Uterus (tissue), 2 donors: ENCODE measurements around the gene POLA2.

Source experiments
- POLR2A ChIP-seq, 2 donors: fragments of 450-650 bp; IDR thresholded peaks; one replicate each; pipeline ENCODE4 v1.6.1; 2016; ENCODE audit warnings: antibody characterized with exemption in 2 of 2, mild to moderate bottlenecking in 1 of 2, moderate library complexity in 1 of 2
- TF ChIP-seq, protein P1 (sequence below), 4 experiments: fragments of 200-600 bp in 2 of 4; fragments of 450-650 bp in 2 of 4; sonication (generic) in 2 of 4; IDR thresholded peaks; one replicate each; pipeline ENCODE4 v1.5.1; 2016 to 2019; ENCODE audit warnings: antibody characterized with exemption in 4 of 4, mild to moderate bottlenecking in 2 of 4, moderate library complexity in 1 of 4

- no peak for TF ChIP-seq POLR2A (IDR thresholded peaks at IDR 0.05)
- TF ChIP-seq, protein P1, sequence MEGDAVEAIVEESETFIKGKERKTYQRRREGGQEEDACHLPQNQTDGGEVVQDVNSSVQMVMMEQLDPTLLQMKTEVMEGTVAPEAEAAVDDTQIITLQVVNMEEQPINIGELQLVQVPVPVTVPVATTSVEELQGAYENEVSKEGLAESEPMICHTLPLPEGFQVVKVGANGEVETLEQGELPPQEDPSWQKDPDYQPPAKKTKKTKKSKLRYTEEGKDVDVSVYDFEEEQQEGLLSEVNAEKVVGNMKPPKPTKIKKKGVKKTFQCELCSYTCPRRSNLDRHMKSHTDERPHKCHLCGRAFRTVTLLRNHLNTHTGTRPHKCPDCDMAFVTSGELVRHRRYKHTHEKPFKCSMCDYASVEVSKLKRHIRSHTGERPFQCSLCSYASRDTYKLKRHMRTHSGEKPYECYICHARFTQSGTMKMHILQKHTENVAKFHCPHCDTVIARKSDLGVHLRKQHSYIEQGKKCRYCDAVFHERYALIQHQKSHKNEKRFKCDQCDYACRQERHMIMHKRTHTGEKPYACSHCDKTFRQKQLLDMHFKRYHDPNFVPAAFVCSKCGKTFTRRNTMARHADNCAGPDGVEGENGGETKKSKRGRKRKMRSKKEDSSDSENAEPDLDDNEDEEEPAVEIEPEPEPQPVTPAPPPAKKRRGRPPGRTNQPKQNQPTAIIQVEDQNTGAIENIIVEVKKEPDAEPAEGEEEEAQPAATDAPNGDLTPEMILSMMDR (IDR thresholded peaks at IDR 0.05), result no peak
These were observed 15.3 kb upstream of the POLA2 start for GRCh38 chr11:65246506-65246905.
